Sigmoid colon (tissue), 4 donors: ENCODE measurements around the gene ACAD11.

ENCODE experiments used
- EP300 ChIP-seq, 4 donors: sonication (generic); formaldehyde crosslinking; IDR thresholded peaks; one replicate each; pipeline ENCODE4 v1.6.1; 2017; ENCODE audit warnings: antibody characterized with exemption in 4 of 4
- POLR2A ChIP-seq, 2 donors: fragments of 450-650 bp; IDR thresholded peaks; one replicate each; pipeline ENCODE4 v1.6.1; 2016; ENCODE audit warnings: antibody characterized with exemption in 2 of 2, mild to moderate bottlenecking in 2 of 2, moderate library complexity in 2 of 2
- TF ChIP-seq, protein P1 (sequence below), 4 experiments: fragments of 450-650 bp in 3 of 4; fragments of 200-600 bp in 1 of 4; IDR thresholded peaks; one replicate each; pipeline ENCODE4 v1.5.1; 2016 to 2019; ENCODE audit warnings: antibody characterized with exemption in 4 of 4, mild to moderate bottlenecking in 3 of 4, moderate library complexity in 2 of 4

DNA sequence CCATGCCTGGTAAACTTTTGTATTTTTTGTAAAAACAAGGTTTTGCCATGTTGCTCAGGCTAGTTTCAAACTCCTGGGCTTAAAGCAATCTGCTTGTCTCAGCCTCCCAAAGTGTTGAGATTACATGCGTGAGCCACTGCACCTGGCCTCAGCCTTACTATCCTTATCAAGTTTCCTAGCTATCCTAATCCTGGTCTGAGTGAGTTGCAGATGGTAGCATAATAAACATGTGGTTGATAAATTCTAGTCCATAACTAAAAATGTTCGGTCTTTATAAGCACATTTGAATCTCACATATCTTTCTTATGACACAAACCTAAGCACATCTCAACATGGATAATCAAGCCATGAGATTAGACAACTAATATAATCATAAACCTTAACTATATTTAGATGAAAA, 44.1 kb upstream of the ACAD11 start:
- TF ChIP-seq, protein P1, sequence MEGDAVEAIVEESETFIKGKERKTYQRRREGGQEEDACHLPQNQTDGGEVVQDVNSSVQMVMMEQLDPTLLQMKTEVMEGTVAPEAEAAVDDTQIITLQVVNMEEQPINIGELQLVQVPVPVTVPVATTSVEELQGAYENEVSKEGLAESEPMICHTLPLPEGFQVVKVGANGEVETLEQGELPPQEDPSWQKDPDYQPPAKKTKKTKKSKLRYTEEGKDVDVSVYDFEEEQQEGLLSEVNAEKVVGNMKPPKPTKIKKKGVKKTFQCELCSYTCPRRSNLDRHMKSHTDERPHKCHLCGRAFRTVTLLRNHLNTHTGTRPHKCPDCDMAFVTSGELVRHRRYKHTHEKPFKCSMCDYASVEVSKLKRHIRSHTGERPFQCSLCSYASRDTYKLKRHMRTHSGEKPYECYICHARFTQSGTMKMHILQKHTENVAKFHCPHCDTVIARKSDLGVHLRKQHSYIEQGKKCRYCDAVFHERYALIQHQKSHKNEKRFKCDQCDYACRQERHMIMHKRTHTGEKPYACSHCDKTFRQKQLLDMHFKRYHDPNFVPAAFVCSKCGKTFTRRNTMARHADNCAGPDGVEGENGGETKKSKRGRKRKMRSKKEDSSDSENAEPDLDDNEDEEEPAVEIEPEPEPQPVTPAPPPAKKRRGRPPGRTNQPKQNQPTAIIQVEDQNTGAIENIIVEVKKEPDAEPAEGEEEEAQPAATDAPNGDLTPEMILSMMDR (IDR thresholded peaks at IDR 0.05), result no peak
- TF ChIP-seq EP300 (IDR thresholded peaks at IDR 0.05) (no peak), POLR2A (IDR thresholded peaks at IDR 0.05) (no peak)
